Measurements from ENCODE around the gene LPCAT1. TPM values are rescaled to one million over a fixed set of nuclear protein-coding genes. Genes with fewer than 3 reads are reported as not detected.

Gene LPCAT1
- total RNA-seq, 1 experiment from 2014 or later = 75.0 TPM

DNA sequence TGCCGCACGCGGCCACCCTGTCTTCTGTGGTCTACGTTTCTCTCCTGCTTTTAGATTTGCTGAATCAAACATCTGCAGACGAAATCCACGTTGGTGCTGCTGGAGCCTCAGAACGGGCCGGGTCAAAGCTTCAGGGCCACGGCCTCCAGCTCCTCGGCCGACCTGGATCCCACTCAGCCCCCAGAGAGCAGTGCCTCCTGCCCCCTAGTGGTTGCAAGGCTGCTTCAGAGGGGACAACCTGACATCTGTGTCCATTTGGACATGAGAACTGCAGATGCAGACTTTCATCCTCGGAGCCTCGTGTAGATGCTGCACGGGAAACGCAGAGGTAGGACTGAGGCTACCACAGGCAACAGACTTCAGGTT lies 55.5 kb downstream of the LPCAT1 start:
- TF ChIP-seq RAD21 (IDR thresholded peaks at IDR 0.05; ENCODE audit: low read depth) = peak; percentile 60
- TF ChIP-seq ZFX (IDR thresholded peaks at IDR 0.05) = no peak
- TF ChIP-seq, protein P1, sequence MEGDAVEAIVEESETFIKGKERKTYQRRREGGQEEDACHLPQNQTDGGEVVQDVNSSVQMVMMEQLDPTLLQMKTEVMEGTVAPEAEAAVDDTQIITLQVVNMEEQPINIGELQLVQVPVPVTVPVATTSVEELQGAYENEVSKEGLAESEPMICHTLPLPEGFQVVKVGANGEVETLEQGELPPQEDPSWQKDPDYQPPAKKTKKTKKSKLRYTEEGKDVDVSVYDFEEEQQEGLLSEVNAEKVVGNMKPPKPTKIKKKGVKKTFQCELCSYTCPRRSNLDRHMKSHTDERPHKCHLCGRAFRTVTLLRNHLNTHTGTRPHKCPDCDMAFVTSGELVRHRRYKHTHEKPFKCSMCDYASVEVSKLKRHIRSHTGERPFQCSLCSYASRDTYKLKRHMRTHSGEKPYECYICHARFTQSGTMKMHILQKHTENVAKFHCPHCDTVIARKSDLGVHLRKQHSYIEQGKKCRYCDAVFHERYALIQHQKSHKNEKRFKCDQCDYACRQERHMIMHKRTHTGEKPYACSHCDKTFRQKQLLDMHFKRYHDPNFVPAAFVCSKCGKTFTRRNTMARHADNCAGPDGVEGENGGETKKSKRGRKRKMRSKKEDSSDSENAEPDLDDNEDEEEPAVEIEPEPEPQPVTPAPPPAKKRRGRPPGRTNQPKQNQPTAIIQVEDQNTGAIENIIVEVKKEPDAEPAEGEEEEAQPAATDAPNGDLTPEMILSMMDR (IDR thresholded peaks at IDR 0.05 in 2 of 3, conservative IDR thresholded peaks at IDR 0.05 in 1 of 3; ENCODE audit: borderline replicate concordance in 1 of 3, insufficient read depth in 1 of 3, low read depth in 2 of 3, low read length in 2 of 3) = peak; percentile 36 to 67 (median 64); a peak in 5 of 6 replicates
- no peak for DNase-seq (ENCODE audit: low read depth, low spot score)

DNA sequence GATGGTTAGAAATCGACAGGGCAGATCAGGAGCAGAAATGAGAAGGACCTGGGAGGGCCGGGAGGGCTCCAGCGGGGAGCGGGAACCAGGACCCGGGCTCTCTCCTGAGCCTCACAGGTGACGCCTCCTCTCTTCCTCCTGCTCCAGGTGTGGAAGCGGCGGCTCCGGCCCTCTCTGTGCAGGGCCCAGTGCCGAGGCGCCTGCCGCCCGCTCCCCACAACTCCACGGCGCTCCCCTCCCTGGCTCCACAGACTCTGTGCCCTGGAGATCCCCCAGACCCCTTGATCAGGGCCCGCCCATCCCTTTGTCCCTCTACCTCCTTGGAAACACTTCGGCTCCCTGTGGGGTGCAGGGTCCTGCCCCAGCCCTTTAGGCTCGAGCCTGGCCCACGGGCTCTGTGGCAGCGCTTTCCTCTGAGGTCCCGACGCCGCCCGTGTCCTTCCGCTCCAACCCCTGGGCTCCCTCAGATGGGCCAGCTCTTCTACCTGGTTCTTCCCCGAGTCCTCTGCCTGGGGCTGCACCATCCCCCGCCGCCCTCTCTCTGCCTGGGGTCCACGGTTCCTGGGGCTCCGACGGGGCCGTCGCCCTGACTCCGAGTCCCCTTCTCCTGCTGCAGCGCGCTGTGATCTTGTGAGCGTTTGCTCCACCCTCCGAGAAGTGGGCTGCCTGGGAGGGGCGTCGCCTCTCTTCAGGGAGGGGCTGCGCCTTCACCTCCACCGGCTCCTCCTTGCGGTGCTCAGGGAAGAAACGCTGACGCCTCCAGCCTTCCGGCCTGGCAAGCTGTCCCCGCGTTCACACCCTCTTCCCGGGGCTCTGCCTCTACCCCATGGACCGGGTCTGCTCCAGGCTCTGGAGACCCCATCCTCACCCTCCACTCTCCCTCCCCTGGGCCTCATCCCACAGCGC lies 56.2 kb downstream of the LPCAT1 start:
- no peaks in the 10 kb centered on the region for H3K27me3 ChIP-seq (ENCODE audit: insufficient read depth, low read length)
- H3K4me1 ChIP-seq (ENCODE audit: control insufficient read depth in 1 of 2, insufficient read depth in 2 of 2, low read length in 2 of 2) = no peaks in the 10 kb centered on the region
- no peak overlapping the region for H3K27ac ChIP-seq (ENCODE audit: low read depth, low read length)
- intact Hi-C loops (cut with micrococcal nuclease) = loop anchor here (2.0 kb wide), 1 partner anchor 259 kb away; no protein-coding TSS in a partner anchor
- H3K4me3 ChIP-seq (replicated peaks in 1 of 2; ENCODE audit: low read depth in 1 of 2, low read length in 2 of 2) = no peak overlapping the region
- H3K9ac ChIP-seq (ENCODE audit: low read length) = no peak overlapping the region
- TF ChIP-seq JUND (IDR thresholded peaks at IDR 0.05) (no peak), ZNF274 (IDR thresholded peaks at IDR 0.05; ENCODE audit: low read depth, low read length) (no peak), SIN3A (IDR thresholded peaks at IDR 0.05; ENCODE audit: low read depth) (no peak)
- TF ChIP-seq, protein P1 (IDR thresholded peaks at IDR 0.05 in 2 of 3, conservative IDR thresholded peaks at IDR 0.05 in 1 of 3; ENCODE audit: borderline replicate concordance in 1 of 3, insufficient read depth in 1 of 3, low read depth in 2 of 3, low read length in 2 of 3) = no peak
- TF ChIP-seq, protein P2, sequence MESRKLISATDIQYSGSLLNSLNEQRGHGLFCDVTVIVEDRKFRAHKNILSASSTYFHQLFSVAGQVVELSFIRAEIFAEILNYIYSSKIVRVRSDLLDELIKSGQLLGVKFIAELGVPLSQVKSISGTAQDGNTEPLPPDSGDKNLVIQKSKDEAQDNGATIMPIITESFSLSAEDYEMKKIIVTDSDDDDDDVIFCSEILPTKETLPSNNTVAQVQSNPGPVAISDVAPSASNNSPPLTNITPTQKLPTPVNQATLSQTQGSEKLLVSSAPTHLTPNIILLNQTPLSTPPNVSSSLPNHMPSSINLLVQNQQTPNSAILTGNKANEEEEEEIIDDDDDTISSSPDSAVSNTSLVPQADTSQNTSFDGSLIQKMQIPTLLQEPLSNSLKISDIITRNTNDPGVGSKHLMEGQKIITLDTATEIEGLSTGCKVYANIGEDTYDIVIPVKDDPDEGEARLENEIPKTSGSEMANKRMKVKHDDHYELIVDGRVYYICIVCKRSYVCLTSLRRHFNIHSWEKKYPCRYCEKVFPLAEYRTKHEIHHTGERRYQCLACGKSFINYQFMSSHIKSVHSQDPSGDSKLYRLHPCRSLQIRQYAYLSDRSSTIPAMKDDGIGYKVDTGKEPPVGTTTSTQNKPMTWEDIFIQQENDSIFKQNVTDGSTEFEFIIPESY (IDR thresholded peaks at IDR 0.05; ENCODE audit: extremely low read depth, insufficient replicate concordance, low read length) = no peak
- TF ChIP-seq, protein P3, sequence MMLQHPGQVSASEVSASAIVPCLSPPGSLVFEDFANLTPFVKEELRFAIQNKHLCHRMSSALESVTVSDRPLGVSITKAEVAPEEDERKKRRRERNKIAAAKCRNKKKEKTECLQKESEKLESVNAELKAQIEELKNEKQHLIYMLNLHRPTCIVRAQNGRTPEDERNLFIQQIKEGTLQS (IDR thresholded peaks at IDR 0.05) = no peak
- H3K9me2 ChIP-seq (ENCODE audit: insufficient read depth) = no peaks in the 10 kb centered on the region
- 0 out of 2 replicates have a peak, but pooled peaks have one; percentile 8 for ATAC-seq
- ChIA-PET RAD21 (ENCODE audit: low non-redundant PET in 1 of 2, low total read pairs in 2 of 2, uncharacterized antibody in 2 of 2, unreplicated experiment in 2 of 2) (no interaction called here), CTCF (interaction anchor here (1.8 kb wide), 1 partner anchor 177 kb away, joined by 4 read pairs; no protein-coding TSS in a partner anchor), POLR2A (no interaction called here)
- DNase-seq (ENCODE audit: low read depth, low spot score) = no peak
- peaks cover 13 to 32% of the 10 kb centered on the region in 2 experiments; a peak in 3 of 4 replicates for H3K36me3 ChIP-seq (ENCODE audit: control insufficient read depth in 1 of 2, insufficient read depth in 2 of 2, low read length in 2 of 2)
- H2AFZ ChIP-seq (ENCODE audit: low read depth, low read length, poor library complexity, severe bottlenecking) = no peak overlapping the region
- no peaks in the 10 kb centered on the region for H4K20me1 ChIP-seq (ENCODE audit: insufficient read depth)
- no peak overlapping the region for H3K4me2 ChIP-seq (ENCODE audit: low read length)
- peaks cover 0 to 3% of the 10 kb centered on the region in 2 experiments; a peak in 1 of 4 replicates for H3K9me3 ChIP-seq (ENCODE audit: control insufficient read depth in 1 of 2, insufficient read depth in 1 of 2, low read depth in 1 of 2, low read length in 2 of 2)
- no peaks in the 10 kb centered on the region for H3K79me2 ChIP-seq (ENCODE audit: insufficient read depth, low read length)
- no TSS peak for BruUV-seq (replicated peaks)

More for the DNA sequence above, 55.5 kb downstream of the LPCAT1 start:
- intact Hi-C loops (cut with micrococcal nuclease) = loop anchor here (2.0 kb wide), 1 partner anchor 259 kb away; no protein-coding TSS in a partner anchor
- ChIA-PET CTCF (interaction anchor here (1.8 kb wide), 1 partner anchor 177 kb away, joined by 4 read pairs; no protein-coding TSS in a partner anchor), RAD21 (ENCODE audit: low non-redundant PET in 1 of 2, low total read pairs in 2 of 2, uncharacterized antibody in 2 of 2, unreplicated experiment in 2 of 2) (no interaction called here), POLR2A (no interaction called here)
- Histone ChIP-seq H3K4me1 (ENCODE audit: control insufficient read depth in 1 of 2, insufficient read depth in 2 of 2, low read length in 2 of 2) (no peaks in the 10 kb centered on the region), H4K20me1 (ENCODE audit: insufficient read depth) (no peaks in the 10 kb centered on the region), H3K4me3 (replicated peaks in 1 of 2; ENCODE audit: low read depth in 1 of 2, low read length in 2 of 2) (no peak overlapping the region), H2AFZ (ENCODE audit: low read depth, low read length, poor library complexity, severe bottlenecking) (no peak overlapping the region), H3K9me2 (ENCODE audit: insufficient read depth) (no peaks in the 10 kb centered on the region), H3K4me2 (ENCODE audit: low read length) (no peak overlapping the region), H3K9me3 (ENCODE audit: control insufficient read depth in 1 of 2, insufficient read depth in 1 of 2, low read depth in 1 of 2, low read length in 2 of 2) (peaks cover 0 to 3% of the 10 kb centered on the region in 2 experiments; a peak in 1 of 4 replicates), H3K27ac (ENCODE audit: low read depth, low read length) (no peak overlapping the region), H3K79me2 (ENCODE audit: insufficient read depth, low read length) (no peaks in the 10 kb centered on the region), H3K27me3 (ENCODE audit: insufficient read depth, low read length) (no peaks in the 10 kb centered on the region), H3K9ac (ENCODE audit: low read length) (no peak overlapping the region), H3K36me3 (ENCODE audit: control insufficient read depth in 1 of 2, insufficient read depth in 2 of 2, low read length in 2 of 2) (peaks cover 12 to 29% of the 10 kb centered on the region in 2 experiments; a peak in 2 of 4 replicates)
- BruUV-seq (replicated peaks) = no TSS peak
- peak; percentile 57 for ATAC-seq

Data from HCT116 (cell line).